ENCODE data around the gene ARID1B.

The ARID1B gene

GRCh38 chr6:157034436-157035230 is 257.5 kb downstream of the ARID1B start:
- H3K9me3 ChIP-seq (ENCODE audit: low read length): no peaks in the 10 kb centered on the region
- peaks cover 53% of the 10 kb centered on the region for H3K79me2 ChIP-seq (ENCODE audit: insufficient read depth, low read length)
- no peaks in the 10 kb centered on the region for H3K9me2 ChIP-seq (ENCODE audit: low read depth, low read length)
- H3K4me1 ChIP-seq (ENCODE audit: insufficient read depth, low read length, severe bottlenecking): peaks cover 36% of the 10 kb centered on the region
- no peaks in the 10 kb centered on the region for H4K20me1 ChIP-seq (ENCODE audit: insufficient read depth, low read length)
- no peaks in the 10 kb centered on the region for H3K27me3 ChIP-seq (ENCODE audit: insufficient read depth, low read length)
- H3K4me2 ChIP-seq (ENCODE audit: low read length): peak overlapping the region; percentile 84; the same call in 1 of the 2 replicates
- H3F3A ChIP-seq (ENCODE audit: insufficient read depth, low read length): no peaks in the 10 kb centered on the region
- H3K9ac ChIP-seq (ENCODE audit: low read length): no peak overlapping the region
- peak; percentile 73 for TF ChIP-seq CTCF (IDR thresholded peaks at IDR 0.05; ENCODE audit: low read length)
- no peak for TF ChIP-seq EZH2 (IDR thresholded peaks at IDR 0.05; ENCODE audit: borderline replicate concordance, low read length)
- no peak overlapping the region for H3K27ac ChIP-seq (ENCODE audit: low read depth, low read length, poor library complexity, severe bottlenecking)
- H3K4me3 ChIP-seq (ENCODE audit: low read depth, low read length, poor library complexity, severe bottlenecking): no peak overlapping the region
- H3K36me3 ChIP-seq (ENCODE audit: insufficient read depth, low read length): no peaks in the 10 kb centered on the region
- H2AFZ ChIP-seq (ENCODE audit: low read length): no peak overlapping the region

GRCh38 chr6:157035546-157035945 is 258.4 kb downstream of the ARID1B start:
- Histone ChIP-seq H3K9me3 (ENCODE audit: low read length) (no peaks in the 10 kb centered on the region), H3K27ac (ENCODE audit: low read depth, low read length, poor library complexity, severe bottlenecking) (no peak overlapping the region), H3K4me2 (ENCODE audit: low read length) (no peak overlapping the region), H3K9ac (ENCODE audit: low read length) (no peak overlapping the region), H3K36me3 (ENCODE audit: insufficient read depth, low read length) (no peaks in the 10 kb centered on the region), H3K4me3 (ENCODE audit: low read depth, low read length, poor library complexity, severe bottlenecking) (no peak overlapping the region), H2AFZ (ENCODE audit: low read length) (no peak overlapping the region), H3K9me2 (ENCODE audit: low read depth, low read length) (no peaks in the 10 kb centered on the region), H3K79me2 (ENCODE audit: insufficient read depth, low read length) (peaks cover 50% of the 10 kb centered on the region), H3F3A (ENCODE audit: insufficient read depth, low read length) (no peaks in the 10 kb centered on the region), H3K4me1 (ENCODE audit: insufficient read depth, low read length, severe bottlenecking) (peaks cover 36% of the 10 kb centered on the region), H3K27me3 (ENCODE audit: insufficient read depth, low read length) (no peaks in the 10 kb centered on the region), H4K20me1 (ENCODE audit: insufficient read depth, low read length) (no peaks in the 10 kb centered on the region)
- TF ChIP-seq EZH2 (IDR thresholded peaks at IDR 0.05; ENCODE audit: borderline replicate concordance, low read length) (no peak), CTCF (IDR thresholded peaks at IDR 0.05; ENCODE audit: low read length) (no peak)

GRCh38 chr6:157036245-157036711 is 259.1 kb downstream of the ARID1B start:
- H3K4me2 ChIP-seq (ENCODE audit: low read length): no peak overlapping the region
- H3K4me3 ChIP-seq (ENCODE audit: low read depth, low read length, poor library complexity, severe bottlenecking): no peak overlapping the region
- H3F3A ChIP-seq (ENCODE audit: insufficient read depth, low read length): no peaks in the 10 kb centered on the region
- TF ChIP-seq CTCF (IDR thresholded peaks at IDR 0.05; ENCODE audit: low read length) (no peak), EZH2 (IDR thresholded peaks at IDR 0.05; ENCODE audit: borderline replicate concordance, low read length) (no peak)
- no peaks in the 10 kb centered on the region for H3K9me2 ChIP-seq (ENCODE audit: low read depth, low read length)
- peaks cover 42% of the 10 kb centered on the region for H3K79me2 ChIP-seq (ENCODE audit: insufficient read depth, low read length)
- peaks cover 36% of the 10 kb centered on the region for H3K4me1 ChIP-seq (ENCODE audit: insufficient read depth, low read length, severe bottlenecking)
- no peaks in the 10 kb centered on the region for H3K9me3 ChIP-seq (ENCODE audit: low read length)
- no peak overlapping the region for H3K9ac ChIP-seq (ENCODE audit: low read length)
- H3K36me3 ChIP-seq (ENCODE audit: insufficient read depth, low read length): no peaks in the 10 kb centered on the region
- H3K27ac ChIP-seq (ENCODE audit: low read depth, low read length, poor library complexity, severe bottlenecking): no peak overlapping the region
- no peak overlapping the region for H2AFZ ChIP-seq (ENCODE audit: low read length)
- no peaks in the 10 kb centered on the region for H3K27me3 ChIP-seq (ENCODE audit: insufficient read depth, low read length)
- H4K20me1 ChIP-seq (ENCODE audit: insufficient read depth, low read length): no peaks in the 10 kb centered on the region

Data from OCI-LY1 (cell line).